HFF-Myc (cell line): ENCODE measurements around the gene ADSS1.

ENCODE experiments used
- DNase-seq: peaks from one replicate; pipeline ENCODE4 v3.0.0-alpha.2; 2011; ENCODE audit warnings: low read depth; ENCODE audit errors: extremely low read depth
- H3K4me3 ChIP-seq: replicated peaks from 2 replicates; pipeline ENCODE4 v1.5.1; 2011; ENCODE audit warnings: low read depth, mild to moderate bottlenecking, control low read depth, low read length
- TF ChIP-seq, protein P1 (sequence below): IDR thresholded peaks from 2 replicates; pipeline ENCODE4 v1.5.1; 2012; ENCODE audit warnings: mild to moderate bottlenecking, low read depth, low read length, control low read depth; ENCODE audit errors: missing control alignments

The ADSS1 gene

DNA sequence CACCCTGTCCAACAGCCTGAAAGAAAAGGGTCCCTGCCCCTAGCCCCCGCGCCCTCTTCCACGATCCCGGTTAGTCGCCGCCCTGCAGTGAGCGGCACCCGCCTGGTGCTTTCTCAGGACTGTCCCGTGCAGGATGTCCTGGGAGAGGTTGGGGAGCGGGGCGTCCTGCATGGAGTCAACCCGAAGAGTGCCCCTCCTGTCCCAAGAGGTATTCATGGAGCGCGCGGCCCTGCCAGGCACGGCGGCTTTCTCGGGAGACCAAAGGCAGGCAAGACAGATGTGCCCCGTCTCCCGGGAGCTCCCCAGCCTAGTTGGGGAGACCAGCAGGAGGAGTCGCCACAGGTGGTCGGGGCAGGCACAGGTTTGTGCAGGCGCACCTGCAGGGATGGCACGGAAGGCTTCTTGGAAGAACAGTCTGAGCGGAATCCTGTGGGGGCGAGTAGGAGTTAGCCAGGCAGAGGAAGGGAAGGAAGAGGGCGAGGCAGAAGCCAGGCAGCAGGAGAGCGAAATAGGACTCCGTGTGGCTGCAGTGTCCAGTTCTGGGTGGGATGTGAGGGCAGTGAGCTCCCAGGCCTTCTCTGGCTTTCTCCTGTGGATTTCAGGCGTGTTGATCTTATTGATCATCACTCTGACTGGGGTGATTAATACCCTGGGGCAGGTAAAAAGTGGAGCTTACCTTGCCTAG is 29.6 kb downstream of the ADSS1 start:
- no peak for DNase-seq
- TF ChIP-seq, protein P1, sequence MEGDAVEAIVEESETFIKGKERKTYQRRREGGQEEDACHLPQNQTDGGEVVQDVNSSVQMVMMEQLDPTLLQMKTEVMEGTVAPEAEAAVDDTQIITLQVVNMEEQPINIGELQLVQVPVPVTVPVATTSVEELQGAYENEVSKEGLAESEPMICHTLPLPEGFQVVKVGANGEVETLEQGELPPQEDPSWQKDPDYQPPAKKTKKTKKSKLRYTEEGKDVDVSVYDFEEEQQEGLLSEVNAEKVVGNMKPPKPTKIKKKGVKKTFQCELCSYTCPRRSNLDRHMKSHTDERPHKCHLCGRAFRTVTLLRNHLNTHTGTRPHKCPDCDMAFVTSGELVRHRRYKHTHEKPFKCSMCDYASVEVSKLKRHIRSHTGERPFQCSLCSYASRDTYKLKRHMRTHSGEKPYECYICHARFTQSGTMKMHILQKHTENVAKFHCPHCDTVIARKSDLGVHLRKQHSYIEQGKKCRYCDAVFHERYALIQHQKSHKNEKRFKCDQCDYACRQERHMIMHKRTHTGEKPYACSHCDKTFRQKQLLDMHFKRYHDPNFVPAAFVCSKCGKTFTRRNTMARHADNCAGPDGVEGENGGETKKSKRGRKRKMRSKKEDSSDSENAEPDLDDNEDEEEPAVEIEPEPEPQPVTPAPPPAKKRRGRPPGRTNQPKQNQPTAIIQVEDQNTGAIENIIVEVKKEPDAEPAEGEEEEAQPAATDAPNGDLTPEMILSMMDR, result no peak
- peak overlapping the region; percentile 88 for H3K4me3 ChIP-seq

DNA sequence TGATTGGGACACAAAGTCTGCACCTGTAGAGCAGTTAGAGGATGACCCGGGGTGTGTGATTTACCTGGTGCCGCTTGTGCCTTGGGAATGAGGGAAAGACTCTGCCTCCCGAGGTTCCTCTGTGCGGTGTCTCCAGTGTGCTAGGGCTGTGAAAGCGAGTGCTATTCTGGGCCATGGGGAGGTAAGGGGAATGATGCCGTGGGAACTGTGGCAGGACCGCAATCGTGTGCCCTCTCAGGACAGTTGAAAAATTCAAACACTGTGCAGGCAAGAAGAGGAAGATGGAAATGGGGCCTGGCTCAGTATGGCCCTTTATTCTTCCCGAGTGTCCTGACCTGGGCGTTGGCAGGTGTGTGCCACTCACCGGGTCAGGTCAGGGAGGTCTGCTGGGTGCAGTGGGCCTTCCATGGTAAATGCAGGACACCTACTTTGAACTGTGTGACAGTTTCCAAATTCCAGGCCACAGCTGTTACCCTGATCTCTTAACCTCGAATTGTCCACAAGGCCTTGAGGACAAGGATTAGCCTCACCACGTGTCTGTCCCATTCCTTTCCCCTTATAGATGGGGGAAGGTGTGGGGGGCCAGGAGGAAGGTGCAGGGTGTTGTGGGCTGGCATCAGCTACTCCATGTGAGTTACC is 30.3 kb downstream of the ADSS1 start:
- H3K4me3 ChIP-seq, result peak overlapping the region; percentile 88
- DNase-seq, result no peak
- TF ChIP-seq, protein P1, result no peak

DNA sequence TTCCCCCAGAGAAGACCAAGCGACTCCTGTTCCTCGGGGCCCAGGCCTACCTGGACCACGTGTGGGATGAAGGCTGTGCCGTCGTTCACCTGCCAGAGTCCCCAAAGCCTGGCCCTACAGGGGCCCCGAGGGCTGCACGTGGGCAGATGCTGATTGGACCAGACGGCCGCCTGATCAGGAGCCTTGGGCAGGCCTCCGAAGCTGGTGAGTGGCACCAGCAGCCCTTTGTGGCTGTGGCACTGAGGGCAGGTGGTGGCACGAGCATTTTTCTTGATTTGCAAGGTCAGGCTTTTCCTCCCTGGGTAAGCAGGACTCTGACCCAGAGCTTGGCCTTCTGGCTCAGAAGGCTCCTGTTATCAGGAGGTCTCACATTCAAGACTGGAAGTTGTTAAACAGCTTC is 31.6 kb downstream of the ADSS1 start:
- TF ChIP-seq, protein P1, result no peak
- H3K4me3 ChIP-seq, result no peak overlapping the region
- DNase-seq, result no peak

DNA sequence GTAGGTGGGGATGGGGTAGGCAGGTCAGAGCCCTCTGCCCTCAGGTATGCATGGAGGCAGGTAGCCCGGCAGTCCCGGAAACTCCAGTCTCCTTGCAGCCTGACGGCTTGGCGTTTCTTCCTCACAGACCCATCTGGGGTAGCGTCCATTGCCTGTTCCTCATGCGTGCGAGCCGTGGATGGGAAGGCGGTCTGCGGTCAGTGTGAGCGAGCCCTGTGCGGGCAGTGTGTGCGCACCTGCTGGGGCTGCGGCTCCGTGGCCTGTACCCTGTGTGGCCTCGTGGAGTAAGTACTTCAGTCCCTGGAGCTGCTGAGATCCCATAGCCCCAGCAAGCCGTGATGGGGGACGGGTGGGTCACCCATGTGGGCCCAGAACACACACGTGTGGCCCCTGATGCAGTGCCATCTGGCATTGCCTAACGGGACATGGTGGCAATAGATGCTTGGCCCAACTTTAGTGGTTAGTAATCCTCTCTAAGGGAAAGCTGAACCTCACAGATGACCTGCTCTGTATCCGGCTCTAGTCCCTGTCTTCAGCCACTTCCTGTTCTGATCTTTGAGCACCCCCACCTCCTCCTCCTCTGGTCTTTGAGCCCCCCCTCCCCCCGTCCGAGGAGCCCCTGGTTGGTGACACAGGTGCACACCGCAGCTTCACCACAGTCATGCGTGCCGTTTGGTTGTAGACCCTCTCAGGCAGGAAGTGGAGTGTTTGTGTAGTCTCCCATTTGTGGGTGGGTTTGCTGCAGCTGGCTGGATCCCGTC is 32.6 kb downstream of the ADSS1 start:
- no peak overlapping the region for H3K4me3 ChIP-seq
- TF ChIP-seq, protein P1, result no peak
- DNase-seq, result no peak

DNA sequence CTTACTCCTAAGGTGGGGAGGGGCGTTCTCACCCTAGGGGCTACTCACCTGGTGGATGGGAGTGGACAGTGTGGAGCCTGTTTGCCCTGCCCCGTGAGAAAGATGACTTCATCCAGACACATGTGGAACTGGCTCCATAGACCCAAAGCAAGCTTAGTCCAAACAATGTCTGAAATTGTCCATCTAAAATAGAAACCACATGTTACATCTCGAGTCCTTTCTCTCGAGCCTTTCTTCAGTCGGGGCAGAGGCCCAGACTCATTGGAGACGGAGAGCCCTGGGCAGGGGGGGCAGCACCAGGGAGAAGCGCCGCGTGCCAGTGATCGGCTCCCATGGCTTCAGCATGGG is 33.2 kb downstream of the ADSS1 start:
- DNase-seq, result no peak
- no peak overlapping the region for H3K4me3 ChIP-seq
- TF ChIP-seq, protein P1, result no peak

DNA sequence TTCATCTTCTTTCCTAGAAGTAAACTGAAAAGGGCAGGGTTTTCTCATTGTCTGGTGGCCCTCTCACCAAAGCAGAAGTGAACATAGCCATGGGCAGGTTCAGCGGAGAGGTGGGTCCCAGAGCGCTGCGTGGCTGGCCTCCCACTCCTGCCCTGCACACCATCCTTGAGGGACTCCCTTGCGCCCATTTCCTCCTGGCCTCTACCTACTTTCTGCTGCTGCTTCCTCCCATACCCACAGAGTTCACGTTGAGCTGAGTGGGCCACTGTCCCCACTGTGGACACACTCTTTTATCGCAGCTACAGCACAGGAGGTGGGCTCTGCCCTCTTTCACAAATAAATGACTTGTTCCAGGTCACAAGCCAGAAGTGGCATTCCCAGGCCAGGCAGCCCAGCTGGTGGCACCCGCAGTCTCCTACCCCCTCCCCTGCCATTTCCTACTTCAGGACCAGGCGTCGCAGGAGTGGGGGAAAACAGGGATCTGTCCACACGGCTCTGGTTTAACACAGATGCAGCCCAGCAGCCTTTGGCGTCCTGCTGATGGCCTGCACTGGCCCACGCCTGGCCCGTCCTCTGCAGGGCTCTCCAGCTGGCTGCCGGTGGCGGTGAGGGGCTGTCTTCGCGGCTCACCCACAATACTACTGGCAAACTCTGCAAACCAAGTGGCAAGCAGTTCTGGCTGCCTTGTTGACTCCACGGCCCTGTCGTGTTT is 33.8 kb downstream of the ADSS1 start:
- no peak overlapping the region for H3K4me3 ChIP-seq
- TF ChIP-seq, protein P1, result no peak

More for the DNA sequence above, 33.8 kb downstream of the ADSS1 start:
- no peak for DNase-seq
